Measurements from ENCODE around the gene GATC. TPM values are rescaled to one million over a fixed set of nuclear protein-coding genes. Genes with fewer than 3 reads are reported as not detected.

GATC gene
- total and polyA plus RNA-seq, 10 of the 15 experiments (the other 5 are each of a cell fraction or from before 2014, with no cell fraction given): 5.1 to 40.3 (median 22.9) TPM

DNA sequence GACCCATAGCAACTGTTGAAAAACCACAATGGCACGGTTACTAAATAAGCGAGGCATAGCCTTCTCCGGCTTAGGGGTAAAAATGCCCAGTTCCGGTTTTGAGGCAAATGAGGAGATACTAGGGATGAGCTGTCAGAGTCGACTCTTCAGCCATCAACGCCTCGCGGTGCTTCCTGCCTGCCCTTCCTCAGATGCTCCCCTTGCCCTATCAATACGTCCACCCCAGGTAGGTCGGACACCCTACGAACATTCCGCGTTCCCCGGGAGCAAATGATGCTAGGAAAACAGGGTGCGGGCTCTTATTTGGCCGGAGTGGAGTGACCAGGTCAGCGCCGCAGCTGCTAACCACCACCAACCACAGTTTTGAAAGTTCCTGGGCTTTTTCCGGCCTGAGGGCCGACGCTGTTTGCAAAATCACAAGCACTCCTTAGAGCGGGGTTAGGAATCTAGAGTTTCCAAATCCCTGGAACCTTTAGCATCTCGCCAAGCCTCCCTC, 22.1 kb downstream of the GATC start (continued):
- TF ChIP-seq EGR1 (IDR thresholded peaks at IDR 0.05; ENCODE audit: borderline replicate concordance in 1 of 2, low read depth in 2 of 2, low read length in 2 of 2): no peak
- TF ChIP-seq, protein P1, sequence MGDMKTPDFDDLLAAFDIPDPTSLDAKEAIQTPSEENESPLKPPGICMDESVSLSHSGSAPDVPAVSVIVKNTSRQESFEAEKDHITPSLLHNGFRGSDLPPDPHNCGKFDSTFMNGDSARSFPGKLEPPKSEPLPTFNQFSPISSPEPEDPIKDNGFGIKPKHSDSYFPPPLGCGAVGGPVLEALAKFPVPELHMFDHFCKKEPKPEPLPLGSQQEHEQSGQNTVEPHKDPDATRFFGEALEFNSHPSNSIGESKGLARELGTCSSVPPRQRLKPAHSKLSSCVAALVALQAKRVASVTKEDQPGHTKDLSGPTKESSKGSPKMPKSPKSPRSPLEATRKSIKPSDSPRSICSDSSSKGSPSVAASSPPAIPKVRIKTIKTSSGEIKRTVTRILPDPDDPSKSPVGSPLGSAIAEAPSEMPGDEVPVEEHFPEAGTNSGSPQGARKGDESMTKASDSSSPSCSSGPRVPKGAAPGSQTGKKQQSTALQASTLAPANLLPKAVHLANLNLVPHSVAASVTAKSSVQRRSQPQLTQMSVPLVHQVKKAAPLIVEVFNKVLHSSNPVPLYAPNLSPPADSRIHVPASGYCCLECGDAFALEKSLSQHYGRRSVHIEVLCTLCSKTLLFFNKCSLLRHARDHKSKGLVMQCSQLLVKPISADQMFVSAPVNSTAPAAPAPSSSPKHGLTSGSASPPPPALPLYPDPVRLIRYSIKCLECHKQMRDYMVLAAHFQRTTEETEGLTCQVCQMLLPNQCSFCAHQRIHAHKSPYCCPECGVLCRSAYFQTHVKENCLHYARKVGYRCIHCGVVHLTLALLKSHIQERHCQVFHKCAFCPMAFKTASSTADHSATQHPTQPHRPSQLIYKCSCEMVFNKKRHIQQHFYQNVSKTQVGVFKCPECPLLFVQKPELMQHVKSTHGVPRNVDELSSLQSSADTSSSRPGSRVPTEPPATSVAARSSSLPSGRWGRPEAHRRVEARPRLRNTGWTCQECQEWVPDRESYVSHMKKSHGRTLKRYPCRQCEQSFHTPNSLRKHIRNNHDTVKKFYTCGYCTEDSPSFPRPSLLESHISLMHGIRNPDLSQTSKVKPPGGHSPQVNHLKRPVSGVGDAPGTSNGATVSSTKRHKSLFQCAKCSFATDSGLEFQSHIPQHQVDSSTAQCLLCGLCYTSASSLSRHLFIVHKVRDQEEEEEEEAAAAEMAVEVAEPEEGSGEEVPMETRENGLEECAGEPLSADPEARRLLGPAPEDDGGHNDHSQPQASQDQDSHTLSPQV (IDR thresholded peaks at IDR 0.05): no peak
- TF ChIP-seq SRF (IDR thresholded peaks at IDR 0.05; ENCODE audit: low read depth in 2 of 2, low read length in 2 of 2): no peak
- TF ChIP-seq IKZF1 (conservative IDR thresholded peaks at IDR 0.05): peak; percentile 43; the same call in 1 of the 2 replicates
- no peak; the same call in 1 of the 2 replicates for TF ChIP-seq EED (IDR thresholded peaks at IDR 0.05; ENCODE audit: low read depth)
- no peak for TF ChIP-seq MTA2 (IDR thresholded peaks at IDR 0.05; ENCODE audit: low read depth)
- no peak for TF ChIP-seq POLR2AphosphoS2 (IDR thresholded peaks at IDR 0.05; ENCODE audit: low read depth, low read length)
- TF ChIP-seq, protein P2, sequence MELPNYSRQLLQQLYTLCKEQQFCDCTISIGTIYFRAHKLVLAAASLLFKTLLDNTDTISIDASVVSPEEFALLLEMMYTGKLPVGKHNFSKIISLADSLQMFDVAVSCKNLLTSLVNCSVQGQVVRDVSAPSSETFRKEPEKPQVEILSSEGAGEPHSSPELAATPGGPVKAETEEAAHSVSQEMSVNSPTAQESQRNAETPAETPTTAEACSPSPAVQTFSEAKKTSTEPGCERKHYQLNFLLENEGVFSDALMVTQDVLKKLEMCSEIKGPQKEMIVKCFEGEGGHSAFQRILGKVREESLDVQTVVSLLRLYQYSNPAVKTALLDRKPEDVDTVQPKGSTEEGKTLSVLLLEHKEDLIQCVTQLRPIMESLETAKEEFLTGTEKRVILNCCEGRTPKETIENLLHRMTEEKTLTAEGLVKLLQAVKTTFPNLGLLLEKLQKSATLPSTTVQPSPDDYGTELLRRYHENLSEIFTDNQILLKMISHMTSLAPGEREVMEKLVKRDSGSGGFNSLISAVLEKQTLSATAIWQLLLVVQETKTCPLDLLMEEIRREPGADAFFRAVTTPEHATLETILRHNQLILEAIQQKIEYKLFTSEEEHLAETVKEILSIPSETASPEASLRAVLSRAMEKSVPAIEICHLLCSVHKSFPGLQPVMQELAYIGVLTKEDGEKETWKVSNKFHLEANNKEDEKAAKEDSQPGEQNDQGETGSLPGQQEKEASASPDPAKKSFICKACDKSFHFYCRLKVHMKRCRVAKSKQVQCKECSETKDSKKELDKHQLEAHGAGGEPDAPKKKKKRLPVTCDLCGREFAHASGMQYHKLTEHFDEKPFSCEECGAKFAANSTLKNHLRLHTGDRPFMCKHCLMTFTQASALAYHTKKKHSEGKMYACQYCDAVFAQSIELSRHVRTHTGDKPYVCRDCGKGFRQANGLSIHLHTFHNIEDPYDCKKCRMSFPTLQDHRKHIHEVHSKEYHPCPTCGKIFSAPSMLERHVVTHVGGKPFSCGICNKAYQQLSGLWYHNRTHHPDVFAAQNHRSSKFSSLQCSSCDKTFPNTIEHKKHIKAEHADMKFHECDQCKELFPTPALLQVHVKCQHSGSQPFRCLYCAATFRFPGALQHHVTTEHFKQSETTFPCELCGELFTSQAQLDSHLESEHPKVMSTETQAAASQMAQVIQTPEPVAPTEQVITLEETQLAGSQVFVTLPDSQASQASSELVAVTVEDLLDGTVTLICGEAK (IDR thresholded peaks at IDR 0.05; ENCODE audit: borderline replicate concordance): no peak
- TF ChIP-seq RBBP5 (conservative IDR thresholded peaks at IDR 0.05): no peak
- TF ChIP-seq, protein P3, sequence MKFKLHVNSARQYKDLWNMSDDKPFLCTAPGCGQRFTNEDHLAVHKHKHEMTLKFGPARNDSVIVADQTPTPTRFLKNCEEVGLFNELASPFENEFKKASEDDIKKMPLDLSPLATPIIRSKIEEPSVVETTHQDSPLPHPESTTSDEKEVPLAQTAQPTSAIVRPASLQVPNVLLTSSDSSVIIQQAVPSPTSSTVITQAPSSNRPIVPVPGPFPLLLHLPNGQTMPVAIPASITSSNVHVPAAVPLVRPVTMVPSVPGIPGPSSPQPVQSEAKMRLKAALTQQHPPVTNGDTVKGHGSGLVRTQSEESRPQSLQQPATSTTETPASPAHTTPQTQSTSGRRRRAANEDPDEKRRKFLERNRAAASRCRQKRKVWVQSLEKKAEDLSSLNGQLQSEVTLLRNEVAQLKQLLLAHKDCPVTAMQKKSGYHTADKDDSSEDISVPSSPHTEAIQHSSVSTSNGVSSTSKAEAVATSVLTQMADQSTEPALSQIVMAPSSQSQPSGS (IDR thresholded peaks at IDR 0.05; ENCODE audit: low read length): no peak
- TF ChIP-seq, protein P4, sequence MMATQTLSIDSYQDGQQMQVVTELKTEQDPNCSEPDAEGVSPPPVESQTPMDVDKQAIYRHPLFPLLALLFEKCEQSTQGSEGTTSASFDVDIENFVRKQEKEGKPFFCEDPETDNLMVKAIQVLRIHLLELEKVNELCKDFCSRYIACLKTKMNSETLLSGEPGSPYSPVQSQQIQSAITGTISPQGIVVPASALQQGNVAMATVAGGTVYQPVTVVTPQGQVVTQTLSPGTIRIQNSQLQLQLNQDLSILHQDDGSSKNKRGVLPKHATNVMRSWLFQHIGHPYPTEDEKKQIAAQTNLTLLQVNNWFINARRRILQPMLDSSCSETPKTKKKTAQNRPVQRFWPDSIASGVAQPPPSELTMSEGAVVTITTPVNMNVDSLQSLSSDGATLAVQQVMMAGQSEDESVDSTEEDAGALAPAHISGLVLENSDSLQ (IDR thresholded peaks at IDR 0.05): peak; percentile 63
- peak; percentile 43 for TF ChIP-seq RUNX3 (IDR thresholded peaks at IDR 0.05; ENCODE audit: low read length)
- TF ChIP-seq, protein P5, sequence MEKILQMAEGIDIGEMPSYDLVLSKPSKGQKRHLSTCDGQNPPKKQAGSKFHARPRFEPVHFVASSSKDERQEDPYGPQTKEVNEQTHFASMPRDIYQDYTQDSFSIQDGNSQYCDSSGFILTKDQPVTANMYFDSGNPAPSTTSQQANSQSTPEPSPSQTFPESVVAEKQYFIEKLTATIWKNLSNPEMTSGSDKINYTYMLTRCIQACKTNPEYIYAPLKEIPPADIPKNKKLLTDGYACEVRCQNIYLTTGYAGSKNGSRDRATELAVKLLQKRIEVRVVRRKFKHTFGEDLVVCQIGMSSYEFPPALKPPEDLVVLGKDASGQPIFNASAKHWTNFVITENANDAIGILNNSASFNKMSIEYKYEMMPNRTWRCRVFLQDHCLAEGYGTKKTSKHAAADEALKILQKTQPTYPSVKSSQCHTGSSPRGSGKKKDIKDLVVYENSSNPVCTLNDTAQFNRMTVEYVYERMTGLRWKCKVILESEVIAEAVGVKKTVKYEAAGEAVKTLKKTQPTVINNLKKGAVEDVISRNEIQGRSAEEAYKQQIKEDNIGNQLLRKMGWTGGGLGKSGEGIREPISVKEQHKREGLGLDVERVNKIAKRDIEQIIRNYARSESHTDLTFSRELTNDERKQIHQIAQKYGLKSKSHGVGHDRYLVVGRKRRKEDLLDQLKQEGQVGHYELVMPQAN (conservative IDR thresholded peaks at IDR 0.05): no peak
- TF ChIP-seq, protein P6, sequence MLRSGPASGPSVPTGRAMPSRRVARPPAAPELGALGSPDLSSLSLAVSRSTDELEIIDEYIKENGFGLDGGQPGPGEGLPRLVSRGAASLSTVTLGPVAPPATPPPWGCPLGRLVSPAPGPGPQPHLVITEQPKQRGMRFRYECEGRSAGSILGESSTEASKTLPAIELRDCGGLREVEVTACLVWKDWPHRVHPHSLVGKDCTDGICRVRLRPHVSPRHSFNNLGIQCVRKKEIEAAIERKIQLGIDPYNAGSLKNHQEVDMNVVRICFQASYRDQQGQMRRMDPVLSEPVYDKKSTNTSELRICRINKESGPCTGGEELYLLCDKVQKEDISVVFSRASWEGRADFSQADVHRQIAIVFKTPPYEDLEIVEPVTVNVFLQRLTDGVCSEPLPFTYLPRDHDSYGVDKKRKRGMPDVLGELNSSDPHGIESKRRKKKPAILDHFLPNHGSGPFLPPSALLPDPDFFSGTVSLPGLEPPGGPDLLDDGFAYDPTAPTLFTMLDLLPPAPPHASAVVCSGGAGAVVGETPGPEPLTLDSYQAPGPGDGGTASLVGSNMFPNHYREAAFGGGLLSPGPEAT (IDR thresholded peaks at IDR 0.05; ENCODE audit: low read depth): peak; percentile 36; the same call in 1 of the 2 replicates
- TF ChIP-seq SMARCA5 (IDR thresholded peaks at IDR 0.05): no peak

All from GM12878 (cell line).